ENCODE results near the gene NAV2.
A peak's percentile ranks its signal among the peaks of the same experiment; 100 is the strongest.

NAV2 gene

DNA sequence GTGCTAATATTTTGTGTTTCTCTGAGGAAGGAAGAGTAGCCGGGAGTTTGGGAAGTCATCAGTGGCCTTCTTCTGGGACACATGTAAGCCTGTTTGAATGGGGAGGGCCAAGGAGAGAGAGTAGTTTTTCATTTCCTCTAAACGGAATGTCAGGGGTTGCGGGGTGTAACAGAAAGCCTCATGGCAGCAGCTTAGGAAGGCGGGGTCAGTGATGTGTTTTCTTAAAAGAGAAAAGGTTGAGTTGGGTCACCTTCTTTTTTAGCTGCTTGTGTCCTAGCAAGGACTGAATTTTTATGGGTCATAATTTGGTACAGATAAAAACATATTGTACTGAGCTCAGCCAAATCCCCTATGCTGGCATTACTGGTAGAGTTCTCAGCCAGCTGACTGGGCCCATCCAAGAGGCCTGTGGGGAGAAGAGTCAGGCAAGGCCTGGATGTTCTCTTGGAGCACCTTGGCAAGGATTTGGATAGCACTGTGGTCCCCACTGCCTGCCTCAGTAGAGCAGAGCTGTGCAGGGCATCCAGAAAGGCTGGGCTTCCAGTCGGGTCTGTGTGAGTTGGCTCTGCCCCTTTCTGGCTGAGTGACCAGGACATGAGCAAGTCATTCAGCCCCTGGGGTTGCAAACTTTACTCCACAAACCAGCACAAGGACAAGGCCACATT, 29.4 kb upstream of the NAV2 start:
- Histone ChIP-seq H3K36me3 (no peaks in the 10 kb centered on the region), H3K9me3 (no peaks in the 10 kb centered on the region), H3K27ac (peak overlapping the region; percentile 90 to 91), H3K27me3 (no peaks in the 10 kb centered on the region), H3K4me1 (peaks cover 0 to 73% (median 61%) of the 10 kb centered on the region in 4 donors), H3K4me3 (no peak overlapping the region)
- intact Hi-C loops (cut with DNase I; ENCODE audit: low total_unique reads) = no loop called here
- DNase-seq = peak; percentile 90 to 92
- TF ChIP-seq, protein P1, sequence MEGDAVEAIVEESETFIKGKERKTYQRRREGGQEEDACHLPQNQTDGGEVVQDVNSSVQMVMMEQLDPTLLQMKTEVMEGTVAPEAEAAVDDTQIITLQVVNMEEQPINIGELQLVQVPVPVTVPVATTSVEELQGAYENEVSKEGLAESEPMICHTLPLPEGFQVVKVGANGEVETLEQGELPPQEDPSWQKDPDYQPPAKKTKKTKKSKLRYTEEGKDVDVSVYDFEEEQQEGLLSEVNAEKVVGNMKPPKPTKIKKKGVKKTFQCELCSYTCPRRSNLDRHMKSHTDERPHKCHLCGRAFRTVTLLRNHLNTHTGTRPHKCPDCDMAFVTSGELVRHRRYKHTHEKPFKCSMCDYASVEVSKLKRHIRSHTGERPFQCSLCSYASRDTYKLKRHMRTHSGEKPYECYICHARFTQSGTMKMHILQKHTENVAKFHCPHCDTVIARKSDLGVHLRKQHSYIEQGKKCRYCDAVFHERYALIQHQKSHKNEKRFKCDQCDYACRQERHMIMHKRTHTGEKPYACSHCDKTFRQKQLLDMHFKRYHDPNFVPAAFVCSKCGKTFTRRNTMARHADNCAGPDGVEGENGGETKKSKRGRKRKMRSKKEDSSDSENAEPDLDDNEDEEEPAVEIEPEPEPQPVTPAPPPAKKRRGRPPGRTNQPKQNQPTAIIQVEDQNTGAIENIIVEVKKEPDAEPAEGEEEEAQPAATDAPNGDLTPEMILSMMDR (IDR thresholded peaks at IDR 0.05) = no peak

DNA sequence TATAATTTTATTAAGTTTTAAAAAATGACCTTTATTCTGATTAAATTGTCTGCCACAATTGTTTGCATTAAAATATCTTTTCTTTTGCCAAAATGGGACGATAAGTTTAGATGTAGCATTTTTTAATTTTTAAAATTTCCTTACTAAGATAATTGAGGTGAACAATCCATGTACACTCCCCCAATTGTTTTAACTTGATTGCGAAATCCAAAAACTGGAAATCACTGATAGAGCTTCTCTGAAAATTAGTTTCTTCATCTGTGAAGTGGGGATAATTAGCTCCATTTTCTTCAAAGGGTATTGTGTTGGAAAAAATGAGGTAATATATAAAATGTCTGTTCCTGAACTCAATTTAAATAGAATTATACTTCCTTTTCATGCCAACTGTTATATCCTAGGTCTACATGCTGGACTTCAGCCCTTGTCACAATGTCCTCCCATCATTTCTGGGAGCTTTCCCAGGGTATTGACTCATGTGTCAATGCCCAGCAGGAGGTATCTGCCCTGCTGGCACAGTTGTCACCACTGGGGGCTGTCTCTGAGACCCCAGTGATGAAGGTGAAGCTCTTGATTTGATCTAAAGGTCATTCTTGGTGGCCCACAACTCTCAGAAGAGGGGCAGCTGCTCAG, 28.7 kb upstream of the NAV2 start:
- Histone ChIP-seq H3K4me3 (no peak overlapping the region), H3K27me3 (no peaks in the 10 kb centered on the region), H3K36me3 (no peaks in the 10 kb centered on the region), H3K4me1 (peaks cover 0 to 70% (median 59%) of the 10 kb centered on the region in 4 donors), H3K9me3 (no peaks in the 10 kb centered on the region), H3K27ac (peak overlapping the region; percentile 90 to 91)
- DNase-seq = no peak
- intact Hi-C loops (cut with DNase I; ENCODE audit: low total_unique reads) = no loop called here
- TF ChIP-seq, protein P1 (IDR thresholded peaks at IDR 0.05) = no peak

DNA sequence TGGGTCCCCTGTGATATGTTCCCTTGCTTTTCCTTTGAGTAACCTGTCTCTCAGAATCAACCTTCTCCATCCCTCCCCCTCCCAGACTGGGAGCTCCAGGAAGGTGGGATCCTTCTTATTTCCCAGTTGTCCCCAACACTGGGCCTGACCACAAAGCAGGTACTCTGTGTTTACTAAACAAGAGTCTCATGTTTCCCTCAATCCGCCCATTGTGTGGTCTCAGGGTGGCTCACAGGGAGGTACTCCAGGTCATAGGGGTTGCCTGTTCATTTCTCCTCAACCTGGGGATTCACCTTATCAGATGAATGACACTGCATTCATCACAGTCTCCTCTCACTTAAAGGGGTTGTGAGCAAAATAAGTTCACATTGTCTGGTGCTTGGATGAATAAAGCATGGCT, 26.4 kb upstream of the NAV2 start:
- intact Hi-C loops (cut with DNase I; ENCODE audit: low total_unique reads) = no loop called here
- no peaks in the 10 kb centered on the region for H3K27me3 ChIP-seq
- H3K4me3 ChIP-seq = no peak overlapping the region
- peaks cover 0 to 58% (median 44%) of the 10 kb centered on the region in 4 donors for H3K4me1 ChIP-seq
- no peak for DNase-seq
- H3K36me3 ChIP-seq = no peaks in the 10 kb centered on the region
- TF ChIP-seq, protein P1 (IDR thresholded peaks at IDR 0.05) = no peak
- peak overlapping the region; percentile 90 to 91 for H3K27ac ChIP-seq
- H3K9me3 ChIP-seq = no peaks in the 10 kb centered on the region

DNA sequence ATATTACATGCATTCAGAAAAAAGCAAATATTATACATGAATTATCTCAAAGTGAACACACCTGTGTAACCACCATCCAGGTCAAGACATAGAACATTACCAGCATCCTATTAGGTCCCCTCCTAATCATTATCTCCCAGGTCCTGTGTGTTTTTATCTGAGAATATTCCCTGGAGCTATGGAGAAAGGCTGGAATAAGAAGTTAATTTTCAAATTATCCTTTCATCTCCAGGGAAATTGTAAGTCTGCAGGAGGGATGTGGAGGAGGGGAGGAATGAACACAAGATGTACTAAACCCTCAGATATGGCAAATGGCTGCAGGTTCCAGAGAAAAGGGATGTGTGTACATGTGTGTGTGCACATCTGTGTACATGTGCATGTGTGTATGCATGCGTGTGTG, 25.2 kb upstream of the NAV2 start:
- H3K36me3 ChIP-seq = no peaks in the 10 kb centered on the region
- TF ChIP-seq, protein P1 (IDR thresholded peaks at IDR 0.05) = no peak
- no peak for DNase-seq
- no peak overlapping the region for H3K4me3 ChIP-seq
- no peaks in the 10 kb centered on the region for H3K9me3 ChIP-seq
- intact Hi-C loops (cut with DNase I; ENCODE audit: low total_unique reads) = no loop called here
- H3K27ac ChIP-seq = peak overlapping the region in 1 of 2 donors; percentile 90
- no peaks in the 10 kb centered on the region for H3K27me3 ChIP-seq
- H3K4me1 ChIP-seq = peaks cover 0 to 47% (median 34%) of the 10 kb centered on the region in 4 donors

DNA sequence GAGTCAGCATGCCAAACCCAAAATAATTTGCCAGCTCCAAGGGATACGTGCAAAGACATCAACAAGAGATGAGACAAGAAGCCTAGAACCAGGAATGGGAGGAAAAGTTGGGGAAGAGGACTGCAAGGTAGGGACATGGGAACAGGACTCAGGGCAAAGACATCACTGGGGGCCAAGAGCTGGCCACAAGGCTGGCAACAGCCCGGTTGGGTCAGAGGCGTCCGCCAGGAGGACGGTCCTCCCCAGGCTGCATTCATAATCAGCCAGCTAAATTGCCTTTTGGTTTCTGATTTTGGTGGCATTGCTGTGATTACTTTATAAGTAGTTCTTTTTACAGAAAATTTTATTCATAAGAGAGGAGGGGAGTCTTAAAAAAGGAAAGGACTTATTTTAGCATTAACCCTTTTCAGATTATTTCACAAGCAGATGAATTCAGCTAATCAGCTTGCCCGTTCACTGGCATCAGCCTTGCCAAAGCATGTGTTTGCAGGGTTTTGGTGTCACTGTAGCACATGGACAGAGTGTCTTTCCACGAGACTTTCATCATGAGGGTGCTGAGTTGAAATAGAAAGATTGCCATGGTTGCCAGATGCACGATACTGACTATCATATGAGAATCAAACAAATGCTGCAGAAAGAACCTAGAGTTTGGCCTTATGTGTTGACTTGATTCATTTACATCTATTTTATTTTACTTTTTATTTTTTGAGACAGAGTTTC, 23.2 kb upstream of the NAV2 start:
- DNase-seq = no peak
- no peaks in the 10 kb centered on the region for H3K27me3 ChIP-seq
- H3K4me3 ChIP-seq = no peak overlapping the region
- H3K9me3 ChIP-seq = no peaks in the 10 kb centered on the region
- no peaks in the 10 kb centered on the region for H3K36me3 ChIP-seq
- peak overlapping the region in 1 of 2 donors; percentile 12 for H3K27ac ChIP-seq
- intact Hi-C loops (cut with DNase I; ENCODE audit: low total_unique reads) = no loop called here
- H3K4me1 ChIP-seq = peaks cover 0 to 26% (median 16%) of the 10 kb centered on the region in 4 donors
- TF ChIP-seq, protein P1 (IDR thresholded peaks at IDR 0.05) = no peak
